ENCODE data around the gene STAT5B.
A peak's percentile ranks its signal among the peaks of the same experiment; 100 is the strongest.
"Not testable (repeated sequence)": the region's sequence is repeated elsewhere in the genome, so short reads cannot be mapped to it uniquely, and the experiment has no call there.

The STAT5B gene

DNA sequence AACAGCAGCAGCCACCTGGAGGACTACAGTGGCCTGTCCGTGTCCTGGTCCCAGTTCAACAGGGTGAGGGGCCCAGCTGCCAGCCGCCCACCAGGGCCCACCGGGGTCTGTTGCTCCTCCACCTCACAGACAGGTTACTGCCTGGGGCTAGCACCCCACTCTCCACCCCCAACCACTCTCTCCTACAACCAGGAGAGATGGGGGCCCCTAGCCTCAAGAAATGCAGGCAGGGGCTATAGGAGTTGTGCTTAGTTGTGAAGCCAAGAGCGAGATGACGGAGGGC lies 30.1 kb upstream of the STAT5B start:
- DNase-seq (ENCODE audit: extremely low read depth in 1 of 2, low read depth in 1 of 2), result no peak

DNA sequence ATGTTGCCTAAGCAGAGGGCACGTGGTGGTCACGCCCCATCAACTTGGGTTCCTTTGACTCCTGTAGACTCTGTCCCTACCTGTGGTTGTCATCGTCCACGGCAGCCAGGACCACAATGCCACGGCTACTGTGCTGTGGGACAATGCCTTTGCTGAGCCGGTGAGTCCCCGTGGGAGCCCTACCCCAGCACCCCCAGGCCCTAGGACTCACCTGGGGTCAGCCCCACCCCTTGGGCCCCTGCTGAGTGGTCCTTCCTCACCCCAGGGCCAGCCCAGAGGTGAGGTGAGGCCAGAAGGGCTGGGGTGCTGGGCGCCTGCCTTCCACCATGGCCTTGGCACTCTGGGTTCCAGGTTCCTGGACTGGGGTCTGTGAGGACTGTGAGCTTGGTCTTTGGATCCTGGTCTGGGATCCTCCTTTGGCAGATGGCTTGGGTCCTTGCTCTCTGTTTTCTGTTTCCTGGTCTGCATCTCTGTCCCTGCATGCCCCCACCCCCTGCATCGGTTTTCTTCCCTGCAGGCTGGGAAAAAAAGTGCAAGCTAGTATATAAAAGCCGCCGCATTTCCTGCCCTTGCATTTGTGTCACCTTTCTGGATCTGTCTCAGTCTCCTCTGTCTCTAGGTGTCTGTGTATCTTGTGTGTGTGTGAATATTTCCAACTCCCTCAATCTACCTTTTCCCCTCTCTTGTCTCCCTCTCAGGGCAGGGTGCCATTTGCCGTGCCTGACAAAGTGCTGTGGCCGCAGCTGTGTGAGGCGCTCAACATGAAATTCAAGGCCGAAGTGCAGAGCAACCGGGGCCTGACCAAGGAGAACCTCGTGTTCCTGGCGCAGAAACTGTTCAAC lies 29.6 kb upstream of the STAT5B start:
- no peak for DNase-seq (ENCODE audit: extremely low read depth in 1 of 2, low read depth in 1 of 2)

DNA sequence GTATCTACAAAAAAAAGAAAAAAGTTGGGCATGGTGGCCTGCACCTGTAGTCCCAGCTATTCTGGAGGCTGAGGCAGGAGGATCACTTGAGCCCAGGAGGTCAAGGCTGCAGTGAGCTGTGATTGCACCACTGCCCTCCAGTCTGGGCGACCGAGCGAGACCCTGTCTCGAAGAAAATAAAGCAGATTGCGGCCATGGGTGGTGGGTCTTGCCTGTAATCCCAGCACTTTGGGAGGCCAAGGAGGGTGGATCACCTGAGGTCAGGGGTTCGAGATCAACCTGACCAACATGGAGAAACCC lies 28.8 kb upstream of the STAT5B start:
- DNase-seq (ENCODE audit: extremely low read depth in 1 of 2, low read depth in 1 of 2), result not testable (repeated sequence)

DNA sequence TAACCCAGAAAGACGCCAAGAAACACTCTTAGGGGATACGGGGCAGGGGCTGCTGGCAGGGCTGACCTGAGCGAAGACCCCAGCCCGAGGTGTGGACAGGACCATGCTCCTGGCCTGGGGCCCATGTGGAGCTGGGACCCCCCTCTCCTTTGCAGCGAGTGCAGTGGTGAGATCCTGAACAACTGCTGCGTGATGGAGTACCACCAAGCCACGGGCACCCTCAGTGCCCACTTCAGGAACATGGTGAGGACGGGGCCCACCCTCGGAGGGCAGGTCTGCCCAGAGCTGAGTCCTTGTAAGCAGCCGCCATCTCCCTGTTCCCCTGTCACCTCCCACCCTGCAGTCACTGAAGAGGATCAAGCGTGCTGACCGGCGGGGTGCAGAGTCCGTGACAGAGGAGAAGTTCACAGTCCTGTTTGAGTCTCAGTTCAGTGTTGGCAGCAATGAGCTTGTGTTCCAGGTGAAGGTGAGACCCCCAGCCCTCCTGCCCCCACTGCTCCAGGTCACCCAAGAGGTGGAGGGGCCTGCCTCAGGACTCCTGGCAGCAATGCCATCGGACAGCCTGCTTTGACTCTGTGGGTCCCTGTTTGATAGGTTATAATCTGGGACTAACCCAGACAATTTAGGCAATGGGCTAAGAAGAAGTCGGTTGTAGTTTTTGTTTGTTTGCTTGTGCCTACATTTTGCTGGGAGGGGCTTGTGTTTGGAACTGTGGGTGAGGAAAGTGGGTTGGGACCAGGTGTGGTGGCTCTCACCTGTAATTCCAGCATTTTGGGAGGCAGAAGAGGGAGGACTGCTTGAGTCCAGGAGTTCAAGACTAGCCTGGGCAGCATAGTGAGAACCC lies 28.2 kb upstream of the STAT5B start:
- DNase-seq (ENCODE audit: extremely low read depth in 1 of 2, low read depth in 1 of 2), result no peak

GRCh38 chr17:42303694-42304093 lies 27.5 kb upstream of the STAT5B start:
- no peak for DNase-seq (ENCODE audit: extremely low read depth in 1 of 2, low read depth in 1 of 2)

DNA sequence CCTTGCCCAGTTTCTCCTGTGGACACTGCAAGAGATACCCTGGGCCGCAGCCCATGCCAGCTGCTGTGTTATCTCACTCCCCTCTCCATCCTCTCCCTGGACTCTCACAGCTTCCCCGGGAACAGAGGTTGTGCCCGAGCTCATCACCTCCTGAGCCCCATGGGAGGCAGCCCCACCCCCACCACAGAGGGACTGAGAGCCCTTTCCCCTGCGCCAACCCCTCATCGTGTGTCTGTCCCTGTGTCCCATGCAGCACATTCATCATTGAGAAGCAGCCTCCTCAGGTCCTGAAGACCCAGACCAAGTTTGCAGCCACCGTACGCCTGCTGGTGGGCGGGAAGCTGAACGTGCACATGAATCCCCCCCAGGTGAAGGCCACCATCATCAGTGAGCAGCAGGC lies 24.8 kb upstream of the STAT5B start:
- no peak for DNase-seq (ENCODE audit: extremely low read depth in 1 of 2, low read depth in 1 of 2)

- DNase-seq (ENCODE audit: extremely low read depth in 1 of 2, low read depth in 1 of 2), result not testable (repeated sequence)
Observed at GRCh38 chr17:42299913-42300312, 23.7 kb upstream of the STAT5B start.

GRCh38 chr17:42299361-42299760 lies 23.2 kb upstream of the STAT5B start:
- DNase-seq (ENCODE audit: extremely low read depth in 1 of 2, low read depth in 1 of 2), result not testable (repeated sequence)

- not testable (repeated sequence) for DNase-seq (ENCODE audit: extremely low read depth in 1 of 2, low read depth in 1 of 2)
Observed at GRCh38 chr17:42297775-42298174, 21.6 kb upstream of the STAT5B start.

DNA sequence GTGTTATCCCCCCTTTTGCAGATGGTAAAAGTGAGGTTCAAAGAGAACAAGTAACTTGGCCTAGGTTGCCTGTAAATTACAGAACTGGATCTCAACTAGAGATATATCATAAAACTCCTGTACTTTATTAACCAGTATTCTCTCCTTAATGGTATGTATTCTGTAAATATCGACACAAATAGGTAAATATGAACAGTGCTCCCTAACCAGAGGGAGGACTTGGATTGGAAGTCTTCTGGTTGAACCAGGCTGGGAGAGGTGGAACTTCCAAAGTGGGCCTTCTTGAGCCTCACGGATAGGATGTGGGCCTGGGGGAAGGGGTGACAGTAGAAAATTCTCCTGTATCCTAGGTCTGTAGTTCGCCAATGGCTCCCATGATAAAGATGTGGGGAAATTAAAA lies 19.8 kb upstream of the STAT5B start:
- DNase-seq (ENCODE audit: extremely low read depth in 1 of 2, low read depth in 1 of 2), result no peak

DNA sequence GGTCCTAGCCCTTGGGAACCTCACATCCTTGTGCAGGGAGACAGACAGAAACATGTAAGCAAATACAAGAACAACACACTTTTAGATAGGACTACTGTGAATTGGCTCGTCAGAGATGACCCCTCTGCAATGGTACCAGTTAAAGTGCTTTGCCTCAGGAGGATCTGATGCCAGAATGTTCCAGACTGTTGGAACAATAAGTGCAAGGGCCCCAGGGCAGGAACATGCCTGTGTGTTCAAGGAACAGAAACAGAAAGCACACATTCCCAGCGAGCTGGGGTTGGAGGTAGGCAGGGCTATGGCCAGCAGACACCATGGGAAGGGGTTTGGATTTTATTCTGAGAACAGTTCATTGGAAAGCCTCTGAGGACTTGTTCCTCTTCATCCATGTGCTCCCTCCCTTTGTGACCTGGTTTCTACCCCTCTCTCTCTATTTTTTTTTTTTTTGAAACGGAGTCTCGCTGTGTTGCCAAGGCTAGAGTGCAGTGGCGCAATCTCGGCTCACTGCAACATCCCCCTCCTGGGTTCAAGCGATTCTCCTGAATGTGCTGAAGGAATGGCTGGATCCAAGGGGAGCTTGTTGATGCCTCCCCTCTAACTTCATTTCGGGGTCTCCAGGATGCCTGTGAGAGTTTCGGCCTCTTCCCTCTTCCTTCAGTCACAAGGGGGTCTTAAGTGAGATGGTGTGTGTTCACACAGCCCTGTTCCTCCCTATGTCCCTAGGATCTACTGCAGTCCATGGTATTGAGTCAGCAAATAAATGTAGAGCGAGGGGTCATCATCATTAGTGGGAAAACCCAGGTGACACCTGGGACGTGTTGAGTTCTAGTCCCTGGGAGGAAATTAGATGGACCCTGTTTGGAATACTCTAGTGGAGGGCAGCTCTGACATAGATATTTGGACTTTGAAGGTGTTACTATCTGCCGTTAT lies 18.5 kb upstream of the STAT5B start:
- no peak for DNase-seq (ENCODE audit: extremely low read depth in 1 of 2, low read depth in 1 of 2)

DNA sequence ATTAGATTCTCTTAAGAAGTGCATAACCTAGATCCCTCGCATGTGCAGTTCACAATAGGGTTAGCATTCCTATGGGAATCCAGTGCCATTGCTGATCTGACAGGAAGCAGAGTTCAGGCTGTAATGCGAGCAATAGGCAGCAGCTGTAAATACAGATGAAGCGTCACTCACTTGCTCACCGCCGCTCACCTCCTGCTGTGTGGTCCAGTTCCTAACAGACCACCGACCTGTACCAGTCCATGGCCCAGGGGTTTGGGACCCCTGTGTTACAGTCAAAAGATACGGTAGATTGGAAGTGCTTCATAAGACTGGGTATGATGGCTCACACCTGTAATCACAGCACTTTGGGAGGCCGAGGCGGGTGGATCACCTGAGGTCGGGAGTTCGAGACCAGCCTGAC lies 14.9 kb upstream of the STAT5B start:
- DNase-seq (ENCODE audit: extremely low read depth in 1 of 2, low read depth in 1 of 2), result no peak

GRCh38 chr17:42290577-42290976 lies 14.4 kb upstream of the STAT5B start:
- no peak for DNase-seq (ENCODE audit: extremely low read depth in 1 of 2, low read depth in 1 of 2)

- DNase-seq (ENCODE audit: extremely low read depth in 1 of 2, low read depth in 1 of 2), result peak in 1 of 2 donors; percentile 73
Observed at GRCh38 chr17:42289611-42290181, 13.5 kb upstream of the STAT5B start.

DNA sequence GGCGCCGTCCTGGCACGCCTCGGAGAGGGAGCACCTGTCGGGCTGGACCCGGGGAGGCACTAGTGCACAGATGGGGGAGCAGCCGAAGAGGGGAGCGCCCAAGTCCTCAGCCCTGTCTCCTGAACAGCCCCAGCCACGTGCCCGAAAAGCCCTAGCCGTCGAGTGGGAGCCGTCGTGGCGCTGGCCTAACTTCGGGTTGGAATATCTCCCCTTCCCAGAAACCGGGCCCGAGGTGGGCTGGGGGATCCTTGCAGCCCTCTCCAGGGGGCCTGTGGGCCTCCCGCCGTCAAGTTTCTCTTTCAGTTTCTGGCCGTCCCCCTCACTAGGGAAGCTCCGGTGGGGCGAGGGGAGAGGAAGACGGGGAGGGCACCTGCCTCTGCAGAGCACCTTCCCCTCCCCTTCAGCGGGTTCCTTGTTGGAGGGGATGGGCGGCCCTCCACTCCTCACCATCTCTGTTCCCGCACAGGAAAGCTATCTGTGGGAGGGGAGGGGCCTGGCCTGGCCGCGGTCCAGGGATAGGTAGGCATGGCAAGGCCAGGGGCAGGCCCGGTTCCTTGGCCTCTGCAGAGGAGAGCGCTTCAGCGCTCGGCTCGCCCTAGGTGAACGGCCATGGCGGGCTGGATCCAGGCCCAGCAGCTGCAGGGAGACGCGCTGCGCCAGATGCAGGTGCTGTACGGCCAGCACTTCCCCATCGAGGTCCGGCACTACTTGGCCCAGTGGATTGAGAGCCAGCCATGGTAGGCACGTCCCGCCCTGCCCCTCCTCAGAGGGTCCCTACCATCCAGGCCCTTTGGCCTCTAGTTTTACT lies 12.8 kb upstream of the STAT5B start:
- DNase-seq (ENCODE audit: extremely low read depth in 1 of 2, low read depth in 1 of 2), result peak in 1 of 2 donors; percentile 35

DNA sequence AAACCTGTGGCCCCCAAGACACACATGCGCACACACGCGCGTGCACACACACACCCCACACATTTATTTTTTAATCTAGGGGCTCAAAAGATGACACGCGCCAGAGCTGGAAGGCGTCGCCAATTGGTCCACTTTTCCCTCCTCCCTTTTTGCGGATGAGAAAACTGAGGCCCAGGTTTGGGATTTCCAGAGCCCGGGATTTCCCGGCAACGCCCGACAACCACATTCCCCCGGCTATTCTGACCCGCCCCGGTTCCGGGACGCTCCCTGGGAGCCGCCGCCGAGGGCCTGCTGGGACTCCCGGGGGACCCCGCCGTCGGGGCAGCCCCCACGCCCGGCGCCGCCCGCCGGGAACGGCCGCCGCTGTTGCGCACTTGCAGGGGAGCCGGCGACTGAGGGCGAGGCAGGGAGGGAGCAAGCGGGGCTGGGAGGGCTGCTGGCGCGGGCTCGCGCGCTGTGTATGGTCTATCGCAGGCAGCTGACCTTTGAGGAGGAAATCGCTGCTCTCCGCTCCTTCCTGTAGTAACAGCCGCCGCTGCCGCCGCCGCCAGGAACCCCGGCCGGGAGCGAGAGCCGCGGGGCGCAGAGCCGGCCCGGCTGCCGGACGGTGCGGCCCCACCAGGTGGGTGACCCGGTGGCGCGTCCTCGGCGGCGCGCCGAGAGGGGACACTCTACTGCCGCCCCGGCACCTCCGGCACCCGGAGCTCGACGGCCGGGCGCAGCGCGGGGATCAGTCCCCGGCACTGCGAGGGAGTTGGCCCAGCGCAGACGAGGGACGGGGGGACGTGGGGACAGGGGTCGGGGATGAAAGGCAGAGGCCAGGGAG lies 12.0 kb upstream of the STAT5B start, which contains the start of gene STAT5A:
TSS of gene STAT5A (plus strand) at position 522 of the 826 bp plus-strand sequence. CDS start 914 bp downstream, outside the sequence.
- DNase-seq (ENCODE audit: extremely low read depth in 1 of 2, low read depth in 1 of 2), result peak; percentile 55 to 59

GRCh38 chr17:42287305-42287976 lies 11.2 kb upstream of the STAT5B start:
- no peak for DNase-seq (ENCODE audit: extremely low read depth in 1 of 2, low read depth in 1 of 2)

- DNase-seq (ENCODE audit: extremely low read depth in 1 of 2, low read depth in 1 of 2), result no peak
Observed at GRCh38 chr17:42286411-42287221, 10.4 kb upstream of the STAT5B start.

Measured in stimulated activated CD8-positive, alpha-beta memory T cell treated with anti-CD3 and anti-CD28 coated beads, Interleukin-7, amount 100 ng/mL, for 48 hours (primary cell).